DND-41 (cell line): ENCODE results near the gene ZAP70.

Experiments
- ATAC-seq: fragments of 200-7000 bp; cut with Tn5 transposase; 3 replicates; pipeline ENCODE4 v1.9.1; 2021; ENCODE audit warnings: low read depth; ENCODE audit not compliant: insufficient read depth
- DNase-seq: peaks from one replicate; pipeline ENCODE4 v3.0.0-alpha.2; 2020
- H2AFZ ChIP-seq: 2 replicates; pipeline ENCODE4 v1.6.0; 2012; ENCODE audit warnings: low read depth, low read length
- H3K27ac ChIP-seq: 2 replicates; pipeline ENCODE4 v1.5.1; 2012; ENCODE audit warnings: low read length, inconsistent platforms
- H3K27me3 ChIP-seq: fragments of 200-600 bp; sonication (generic); 2 replicates; pipeline ENCODE4 v1.6.0; 2012; ENCODE audit warnings: low read length, mild to moderate bottlenecking, inconsistent platforms; ENCODE audit not compliant: insufficient read depth, poor library complexity
- H3K36me3 ChIP-seq: 2 replicates; pipeline ENCODE4 v1.5.1; 2012; ENCODE audit warnings: low read length, inconsistent platforms; ENCODE audit not compliant: insufficient read depth
- H3K4me1 ChIP-seq: 2 replicates; pipeline ENCODE4 v1.5.1; 2012; ENCODE audit warnings: mild to moderate bottlenecking, low read length; ENCODE audit not compliant: insufficient read depth
- H3K4me2 ChIP-seq: 2 replicates; pipeline ENCODE4 v1.6.0; 2012; ENCODE audit warnings: mild to moderate bottlenecking, moderate library complexity, low read length, inconsistent platforms; ENCODE audit not compliant: insufficient read depth
- H3K4me3 ChIP-seq, 2 experiments: fragments of 200-600 bp in 1 of 2; shearing (Covaris generic) in 1 of 2; 2 replicates each; pipeline ENCODE4 v1.5.1; 2012 to 2016; ENCODE audit warnings: inconsistent platforms in 2 of 2, low read length in 2 of 2, mild to moderate bottlenecking in 2 of 2, low read depth in 1 of 2, moderate library complexity in 1 of 2
- H3K79me2 ChIP-seq: 2 replicates; pipeline ENCODE4 v1.6.0; 2012; ENCODE audit warnings: low read length, inconsistent platforms; ENCODE audit not compliant: insufficient read depth
- H3K9ac ChIP-seq: 2 replicates; pipeline ENCODE4 v1.6.0; 2012; ENCODE audit warnings: low read depth, mild to moderate bottlenecking, inconsistent platforms, low read length, moderate library complexity
- H3K9me3 ChIP-seq: 2 replicates; pipeline ENCODE4 v1.5.1; 2012; ENCODE audit warnings: low read length, moderate library complexity, mild to moderate bottlenecking, inconsistent platforms; ENCODE audit not compliant: insufficient read depth, severe bottlenecking
- H4K20me1 ChIP-seq: 2 replicates; pipeline ENCODE4 v1.6.0; 2012; ENCODE audit warnings: low read length; ENCODE audit not compliant: insufficient read depth
- EZH2 ChIP-seq: IDR thresholded peaks from 3 replicates; pipeline ENCODE4 v1.6.1; 2012; ENCODE audit warnings: borderline replicate concordance, low read depth, mild to moderate bottlenecking, moderate library complexity, low read length, inconsistent platforms; ENCODE audit not compliant: severe bottlenecking
- TF ChIP-seq, protein P1 (sequence below): IDR thresholded peaks from 2 replicates; pipeline ENCODE4 v1.5.1; 2012; ENCODE audit warnings: borderline replicate concordance, low read length, moderate library complexity, mild to moderate bottlenecking; ENCODE audit not compliant: poor library complexity, severe bottlenecking; ENCODE audit errors: extremely low read depth

ZAP70 gene

DNA sequence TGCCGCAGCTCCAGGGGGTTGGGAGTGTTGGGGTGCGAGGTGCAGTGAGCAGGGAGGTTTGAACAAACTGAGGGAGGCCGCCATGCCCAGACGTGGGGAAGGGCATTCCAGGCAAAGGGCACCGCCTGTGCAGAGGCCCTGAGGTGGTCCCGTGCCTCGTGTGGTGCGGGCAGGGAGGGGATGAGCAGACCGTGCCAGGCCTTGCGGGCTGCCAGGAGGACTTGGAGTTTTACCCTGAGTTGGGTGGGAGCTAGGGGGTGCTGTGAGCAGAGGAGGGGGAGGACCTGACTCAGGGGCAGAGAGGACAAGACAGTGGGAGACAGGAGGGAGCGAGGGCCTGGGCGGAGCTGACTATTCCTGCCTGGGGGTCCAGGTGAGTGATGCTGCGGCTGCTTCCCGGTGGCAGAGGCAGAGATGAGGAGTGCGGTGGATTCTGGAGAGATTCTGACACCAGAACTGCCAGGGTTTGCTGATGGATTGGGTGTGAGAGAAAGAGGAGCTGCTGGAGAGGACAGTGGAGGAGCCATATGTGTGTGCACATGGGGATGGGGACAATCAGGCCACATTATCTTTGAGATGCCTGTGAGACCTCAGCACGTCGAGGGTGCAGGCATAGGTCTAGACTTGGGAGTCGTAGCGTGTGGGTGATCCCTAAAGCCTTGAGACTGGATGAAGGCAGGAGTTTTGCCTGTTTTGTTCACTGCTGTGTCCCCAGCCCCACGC, 23.4 kb downstream of the ZAP70 start:
- Histone ChIP-seq H3K4me3 (no peak overlapping the region), H3K9ac (no peak overlapping the region), H3K9me3 (no peaks in the 10 kb centered on the region), H3K79me2 (peaks cover 7% of the 10 kb centered on the region), H3K36me3 (peaks cover 93% of the 10 kb centered on the region), H3K4me2 (no peak overlapping the region), H3K27me3 (no peaks in the 10 kb centered on the region), H3K27ac (no peak overlapping the region), H4K20me1 (peaks cover 44% of the 10 kb centered on the region), H2AFZ (no peak overlapping the region), H3K4me1 (no peaks in the 10 kb centered on the region)
- no peak for DNase-seq
- ATAC-seq = no peak
- TF ChIP-seq EZH2 = no peak
- TF ChIP-seq, protein P1, sequence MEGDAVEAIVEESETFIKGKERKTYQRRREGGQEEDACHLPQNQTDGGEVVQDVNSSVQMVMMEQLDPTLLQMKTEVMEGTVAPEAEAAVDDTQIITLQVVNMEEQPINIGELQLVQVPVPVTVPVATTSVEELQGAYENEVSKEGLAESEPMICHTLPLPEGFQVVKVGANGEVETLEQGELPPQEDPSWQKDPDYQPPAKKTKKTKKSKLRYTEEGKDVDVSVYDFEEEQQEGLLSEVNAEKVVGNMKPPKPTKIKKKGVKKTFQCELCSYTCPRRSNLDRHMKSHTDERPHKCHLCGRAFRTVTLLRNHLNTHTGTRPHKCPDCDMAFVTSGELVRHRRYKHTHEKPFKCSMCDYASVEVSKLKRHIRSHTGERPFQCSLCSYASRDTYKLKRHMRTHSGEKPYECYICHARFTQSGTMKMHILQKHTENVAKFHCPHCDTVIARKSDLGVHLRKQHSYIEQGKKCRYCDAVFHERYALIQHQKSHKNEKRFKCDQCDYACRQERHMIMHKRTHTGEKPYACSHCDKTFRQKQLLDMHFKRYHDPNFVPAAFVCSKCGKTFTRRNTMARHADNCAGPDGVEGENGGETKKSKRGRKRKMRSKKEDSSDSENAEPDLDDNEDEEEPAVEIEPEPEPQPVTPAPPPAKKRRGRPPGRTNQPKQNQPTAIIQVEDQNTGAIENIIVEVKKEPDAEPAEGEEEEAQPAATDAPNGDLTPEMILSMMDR = no peak

GRCh38 chr2:97737421-97738178, 24.2 kb downstream of the ZAP70 start:
- TF ChIP-seq, protein P1 = no peak
- TF ChIP-seq EZH2 = no peak
- H3K27ac ChIP-seq = no peak overlapping the region
- H3K4me2 ChIP-seq = no peak overlapping the region
- no peak overlapping the region for H3K4me3 ChIP-seq
- H3K9ac ChIP-seq = no peak overlapping the region
- peaks cover 88% of the 10 kb centered on the region for H3K36me3 ChIP-seq
- no peaks in the 10 kb centered on the region for H3K4me1 ChIP-seq
- H3K79me2 ChIP-seq = no peaks in the 10 kb centered on the region
- DNase-seq = no peak
- peaks cover 36% of the 10 kb centered on the region for H4K20me1 ChIP-seq
- no peaks in the 10 kb centered on the region for H3K9me3 ChIP-seq
- ATAC-seq = no peak
- H3K27me3 ChIP-seq = no peaks in the 10 kb centered on the region
- H2AFZ ChIP-seq = no peak overlapping the region

GRCh38 chr2:97738179-97739019, 25.0 kb downstream of the ZAP70 start:
- no peak overlapping the region for H3K27ac ChIP-seq
- DNase-seq = no peak
- no peak for ATAC-seq
- peaks cover 80% of the 10 kb centered on the region for H3K36me3 ChIP-seq
- H3K79me2 ChIP-seq = no peaks in the 10 kb centered on the region
- no peak overlapping the region for H2AFZ ChIP-seq
- no peak overlapping the region for H3K4me2 ChIP-seq
- H3K27me3 ChIP-seq = no peaks in the 10 kb centered on the region
- H3K9ac ChIP-seq = no peak overlapping the region
- no peaks in the 10 kb centered on the region for H3K9me3 ChIP-seq
- no peaks in the 10 kb centered on the region for H3K4me1 ChIP-seq
- TF ChIP-seq EZH2 = no peak
- H4K20me1 ChIP-seq = peaks cover 29% of the 10 kb centered on the region
- no peak overlapping the region for H3K4me3 ChIP-seq
